Ishikawa (cell line): ENCODE measurements around the gene PALM3.

ENCODE experiments used
- CEBPB ChIP-seq: IDR thresholded peaks from 2 replicates; pipeline ENCODE4 v1.6.1; 2012
- CREB1 ChIP-seq: IDR thresholded peaks from 2 replicates; pipeline ENCODE4 v1.6.1; 2012; ENCODE audit warnings: low read depth
- EGR1 ChIP-seq: IDR thresholded peaks from 2 replicates; pipeline ENCODE4 v1.6.1; 2012
- EP300 ChIP-seq: IDR thresholded peaks from 2 replicates; pipeline ENCODE4 v1.6.1; 2012; ENCODE audit warnings: borderline replicate concordance
- FOXM1 ChIP-seq: IDR thresholded peaks from 2 replicates; pipeline ENCODE4 v1.6.1; 2012; ENCODE audit warnings: low read depth, borderline replicate concordance
- NFIC ChIP-seq: IDR thresholded peaks from 2 replicates; pipeline ENCODE4 v1.6.1; 2012
- RAD21 ChIP-seq: IDR thresholded peaks from 2 replicates; pipeline ENCODE4 v1.6.1; 2012; ENCODE audit warnings: low read depth
- TAF1 ChIP-seq: IDR thresholded peaks from 2 replicates; pipeline ENCODE4 v1.6.1; 2012; ENCODE audit warnings: low read depth, mild to moderate bottlenecking
- TEAD4 ChIP-seq: IDR thresholded peaks from 2 replicates; pipeline ENCODE4 v1.6.1; 2012
- YY1 ChIP-seq: IDR thresholded peaks from 2 replicates; pipeline ENCODE4 v1.6.1; 2012; ENCODE audit warnings: low read depth
- TF ChIP-seq, protein P1 (sequence below): IDR thresholded peaks from 2 replicates; pipeline ENCODE4 v1.6.1; 2012
- TF ChIP-seq, protein P2 (sequence below): IDR thresholded peaks from 2 replicates; pipeline ENCODE4 v1.6.1; 2012; ENCODE audit warnings: low read depth, mild to moderate bottlenecking
- TF ChIP-seq, protein P3 (sequence below): IDR thresholded peaks from 2 replicates; pipeline ENCODE4 v1.6.1; 2012

DNA sequence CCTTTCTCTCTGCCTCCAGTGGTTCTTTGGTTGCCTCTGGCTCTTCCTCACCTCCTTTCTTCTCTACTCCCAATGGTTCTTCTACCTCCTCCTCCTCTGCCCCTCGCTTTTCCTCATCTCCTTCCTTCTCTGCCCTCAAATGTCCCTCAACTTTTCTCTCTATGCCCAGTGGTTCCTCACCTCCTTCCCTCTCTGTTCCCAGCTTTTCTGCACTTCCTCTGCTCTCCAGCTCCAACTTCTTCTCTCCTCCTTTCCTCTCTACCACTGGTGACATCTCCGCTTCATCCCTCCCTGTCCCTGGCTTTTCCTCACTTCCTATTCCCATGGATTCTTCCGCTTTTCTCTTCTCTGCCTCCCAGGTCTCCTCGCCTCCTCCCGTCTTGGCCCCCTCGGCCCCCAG, 7.8 kb downstream of the PALM3 start:
- TF ChIP-seq YY1 (no peak), RAD21 (no peak), NFIC (no peak), FOXM1 (no peak), TEAD4 (no peak), TAF1 (no peak), CEBPB (no peak), EGR1 (no peak), CREB1 (no peak), EP300 (no peak)
- TF ChIP-seq, protein P1, sequence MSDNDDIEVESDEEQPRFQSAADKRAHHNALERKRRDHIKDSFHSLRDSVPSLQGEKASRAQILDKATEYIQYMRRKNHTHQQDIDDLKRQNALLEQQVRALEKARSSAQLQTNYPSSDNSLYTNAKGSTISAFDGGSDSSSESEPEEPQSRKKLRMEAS, result no peak
- TF ChIP-seq, protein P2, sequence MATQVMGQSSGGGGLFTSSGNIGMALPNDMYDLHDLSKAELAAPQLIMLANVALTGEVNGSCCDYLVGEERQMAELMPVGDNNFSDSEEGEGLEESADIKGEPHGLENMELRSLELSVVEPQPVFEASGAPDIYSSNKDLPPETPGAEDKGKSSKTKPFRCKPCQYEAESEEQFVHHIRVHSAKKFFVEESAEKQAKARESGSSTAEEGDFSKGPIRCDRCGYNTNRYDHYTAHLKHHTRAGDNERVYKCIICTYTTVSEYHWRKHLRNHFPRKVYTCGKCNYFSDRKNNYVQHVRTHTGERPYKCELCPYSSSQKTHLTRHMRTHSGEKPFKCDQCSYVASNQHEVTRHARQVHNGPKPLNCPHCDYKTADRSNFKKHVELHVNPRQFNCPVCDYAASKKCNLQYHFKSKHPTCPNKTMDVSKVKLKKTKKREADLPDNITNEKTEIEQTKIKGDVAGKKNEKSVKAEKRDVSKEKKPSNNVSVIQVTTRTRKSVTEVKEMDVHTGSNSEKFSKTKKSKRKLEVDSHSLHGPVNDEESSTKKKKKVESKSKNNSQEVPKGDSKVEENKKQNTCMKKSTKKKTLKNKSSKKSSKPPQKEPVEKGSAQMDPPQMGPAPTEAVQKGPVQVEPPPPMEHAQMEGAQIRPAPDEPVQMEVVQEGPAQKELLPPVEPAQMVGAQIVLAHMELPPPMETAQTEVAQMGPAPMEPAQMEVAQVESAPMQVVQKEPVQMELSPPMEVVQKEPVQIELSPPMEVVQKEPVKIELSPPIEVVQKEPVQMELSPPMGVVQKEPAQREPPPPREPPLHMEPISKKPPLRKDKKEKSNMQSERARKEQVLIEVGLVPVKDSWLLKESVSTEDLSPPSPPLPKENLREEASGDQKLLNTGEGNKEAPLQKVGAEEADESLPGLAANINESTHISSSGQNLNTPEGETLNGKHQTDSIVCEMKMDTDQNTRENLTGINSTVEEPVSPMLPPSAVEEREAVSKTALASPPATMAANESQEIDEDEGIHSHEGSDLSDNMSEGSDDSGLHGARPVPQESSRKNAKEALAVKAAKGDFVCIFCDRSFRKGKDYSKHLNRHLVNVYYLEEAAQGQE, result no peak
- TF ChIP-seq, protein P3, sequence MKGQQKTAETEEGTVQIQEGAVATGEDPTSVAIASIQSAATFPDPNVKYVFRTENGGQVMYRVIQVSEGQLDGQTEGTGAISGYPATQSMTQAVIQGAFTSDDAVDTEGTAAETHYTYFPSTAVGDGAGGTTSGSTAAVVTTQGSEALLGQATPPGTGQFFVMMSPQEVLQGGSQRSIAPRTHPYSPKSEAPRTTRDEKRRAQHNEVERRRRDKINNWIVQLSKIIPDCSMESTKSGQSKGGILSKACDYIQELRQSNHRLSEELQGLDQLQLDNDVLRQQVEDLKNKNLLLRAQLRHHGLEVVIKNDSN, result no peak
